Left lung (tissue), 10 donors: ENCODE measurements around the gene ARHGAP18. TPM values are rescaled to one million over a fixed set of nuclear protein-coding genes. Genes with fewer than 3 reads are reported as not detected.

Source experiments
- ATAC-seq: fragments of 200-7000 bp; cut with Tn5 transposase; one replicate; pipeline ENCODE4 v1.9.1; 2020; ENCODE audit warnings: moderate library complexity
- DNase-seq, 4 donors: peaks; one replicate each; pipeline ENCODE4 v3.0.0-alpha.2; 2013 to 2020
- H3K27ac ChIP-seq, 2 donors: fragments of 200-600 bp; sonication (generic) in 1 of 2; one replicate each; pipeline versions ENCODE4 v1.5.0 to v1.8.0; 2020 to 2021
- H3K27me3 ChIP-seq, 2 donors: fragments of 200-600 bp; sonication (generic) in 1 of 2; one replicate each; pipeline versions ENCODE4 v1.5.0 to v1.8.0; 2020 to 2021
- H3K36me3 ChIP-seq, 2 donors: fragments of 200-600 bp; sonication (generic) in 1 of 2; one replicate each; pipeline versions ENCODE4 v1.5.0 to v1.8.0; 2020 to 2021
- H3K4me1 ChIP-seq, 2 donors: fragments of 200-600 bp; one replicate each; pipeline ENCODE4 v1.8.0; 2021
- H3K4me3 ChIP-seq, 2 donors: fragments of 200-600 bp; sonication (generic) in 1 of 2; one replicate each; pipeline versions ENCODE4 v1.5.0 to v1.8.0; 2020 to 2021; ENCODE audit warnings: mild to moderate bottlenecking in 1 of 2
- H3K9me3 ChIP-seq, 2 donors: fragments of 200-600 bp; sonication (generic) in 1 of 2; one replicate each; pipeline versions ENCODE4 v1.5.0 to v1.8.0; 2020 to 2021
- CTCF ChIP-seq, 2 donors: fragments of 200-600 bp; sonication (generic) in 1 of 2; IDR thresholded peaks; one replicate each; pipeline versions ENCODE4 v1.5.0 to v1.8.0; 2021; ENCODE audit warnings: antibody characterized with exemption in 2 of 2
- intact Hi-C, 2 donors: fragments of 100-400 bp; cut with DNase I; formaldehyde crosslinking; loops; one replicate each; pipeline versions ENCODE4 v1.11.2 to v1.14.2; 2022
- polyA plus RNA-seq, 6 donors: library from polyadenylated mRNA; unstranded; fragments of 120-200 nt; gene quantifications; one replicate each; pipeline ENCODE4 v1.2.1, GENCODE V29; 2013; ENCODE audit not compliant: insufficient read length in 6 of 6
- total RNA-seq, 2 donors: library from RNA; stranded (reverse); fragmentation: NEBNext Ultra II Directional; extraction: Animal tissue kit (Norgen Biotek cat#: 25700); gene quantifications; one replicate each; pipeline ENCODE4 v1.2.1, GENCODE V29; 2021
- donor health status: DM: no; HTN: yes; CAD: no.
- donor health status: DM: no; HTN: no; CAD: no.

ARHGAP18 gene
- total and polyA plus RNA-seq, 8 donors = 46.0 to 76.4 (median 67.9) TPM

- H3K4me1 ChIP-seq = peaks cover 0 to 25% of the 10 kb centered on the region in 2 donors
- no peak overlapping the region for H3K27ac ChIP-seq
- no peaks in the 10 kb centered on the region for H3K9me3 ChIP-seq
- intact Hi-C loops = no loop called here
- DNase-seq (no peak), ATAC-seq (no peak)
- TF ChIP-seq CTCF (IDR thresholded peaks at IDR 0.05) = no peak
- H3K36me3 ChIP-seq = no peaks in the 10 kb centered on the region
- no peaks in the 10 kb centered on the region for H3K27me3 ChIP-seq
- H3K4me3 ChIP-seq = no peak overlapping the region
Observed at GRCh38 chr6:129655334-129655733, 54.6 kb downstream of the ARHGAP18 start.

- Histone ChIP-seq H3K9me3 (no peaks in the 10 kb centered on the region), H3K27ac (no peak overlapping the region), H3K36me3 (no peaks in the 10 kb centered on the region), H3K4me3 (no peak overlapping the region), H3K4me1 (peaks cover 0 to 25% of the 10 kb centered on the region in 2 donors), H3K27me3 (no peaks in the 10 kb centered on the region)
- no peak for TF ChIP-seq CTCF (IDR thresholded peaks at IDR 0.05)
- DNase-seq = no peak
- no peak for ATAC-seq
- intact Hi-C loops = no loop called here
Observed at GRCh38 chr6:129653746-129654145, 56.2 kb downstream of the ARHGAP18 start.

- H3K4me1 ChIP-seq = peaks cover 0 to 22% of the 10 kb centered on the region in 2 donors
- intact Hi-C loops = no loop called here
- ATAC-seq (no peak), DNase-seq (no peak)
- no peaks in the 10 kb centered on the region for H3K27me3 ChIP-seq
- H3K36me3 ChIP-seq = no peaks in the 10 kb centered on the region
- no peak overlapping the region for H3K4me3 ChIP-seq
- TF ChIP-seq CTCF (IDR thresholded peaks at IDR 0.05) = no peak
- no peak overlapping the region for H3K27ac ChIP-seq
- H3K9me3 ChIP-seq = no peaks in the 10 kb centered on the region
Observed at GRCh38 chr6:129653229-129653628, 56.7 kb downstream of the ARHGAP18 start.

GRCh38 chr6:129651291-129651691 is 58.7 kb downstream of the ARHGAP18 start:
- peak overlapping the region; percentile 2 to 59 for H3K27ac ChIP-seq

GRCh38 chr6:129648819-129649491 is 61.0 kb downstream of the ARHGAP18 start:
- peaks cover 14 to 34% of the 10 kb centered on the region in 2 donors for H3K4me1 ChIP-seq
- DNase-seq (no peak), ATAC-seq (no peak)
- intact Hi-C loops = no loop called here
- no peak overlapping the region for H3K27ac ChIP-seq
- no peaks in the 10 kb centered on the region for H3K9me3 ChIP-seq
- no peak overlapping the region for H3K4me3 ChIP-seq
- no peaks in the 10 kb centered on the region for H3K36me3 ChIP-seq
- TF ChIP-seq CTCF (IDR thresholded peaks at IDR 0.05) = no peak
- no peaks in the 10 kb centered on the region for H3K27me3 ChIP-seq

More at GRCh38 chr6:129651291-129651691, 58.7 kb downstream of the ARHGAP18 start:
- intact Hi-C loops = no loop called here
- Histone ChIP-seq H3K4me3 (no peak overlapping the region), H3K27me3 (no peaks in the 10 kb centered on the region), H3K36me3 (no peaks in the 10 kb centered on the region), H3K9me3 (no peaks in the 10 kb centered on the region), H3K4me1 (peaks cover 0 to 12% of the 10 kb centered on the region in 2 donors)
- ATAC-seq (no peak), DNase-seq (no peak)
- no peak for TF ChIP-seq CTCF (IDR thresholded peaks at IDR 0.05)
